Trophoblast cell (in vitro differentiated cells and primary cell): Measurements from ENCODE around the gene CADPS.

Experiments used
- DNase-seq, 2 donors: peaks; one replicate each; pipeline ENCODE4 v3.0.0-alpha.2; 2016
- H2AFZ ChIP-seq: 2 replicates; pipeline ENCODE4 v1.6.1; 2013; ENCODE audit warnings: low read length, moderate library complexity, mild to moderate bottlenecking; ENCODE audit not compliant: insufficient read depth, poor library complexity
- H2AK5ac ChIP-seq: 2 replicates; pipeline ENCODE4 v1.6.1; 2013; ENCODE audit warnings: mild to moderate bottlenecking, low read length
- H2BK120ac ChIP-seq: 2 replicates; pipeline ENCODE4 v1.6.1; 2013; ENCODE audit warnings: low read length, mild to moderate bottlenecking, moderate library complexity; ENCODE audit not compliant: insufficient read depth, poor library complexity
- H2BK12ac ChIP-seq: 2 replicates; pipeline ENCODE4 v1.6.1; 2013; ENCODE audit warnings: mild to moderate bottlenecking, low read length, moderate library complexity
- H2BK5ac ChIP-seq: 2 replicates; pipeline ENCODE4 v1.6.1; 2013; ENCODE audit warnings: low read length, low read depth, moderate library complexity, mild to moderate bottlenecking; ENCODE audit not compliant: poor library complexity
- H3K14ac ChIP-seq: 2 replicates; pipeline ENCODE4 v1.6.1; 2013; ENCODE audit warnings: mild to moderate bottlenecking, low read length
- H3K18ac ChIP-seq: 2 replicates; pipeline ENCODE4 v1.6.1; 2013; ENCODE audit warnings: mild to moderate bottlenecking, low read length
- H3K23ac ChIP-seq: 2 replicates; pipeline ENCODE4 v1.6.1; 2013; ENCODE audit warnings: low read length
- H3K27ac ChIP-seq: 2 replicates; pipeline ENCODE4 v1.5.1; 2013; ENCODE audit warnings: low read depth, mild to moderate bottlenecking, inconsistent platforms, low read length, moderate library complexity
- H3K27me3 ChIP-seq: 2 replicates; pipeline ENCODE4 v1.6.1; 2013; ENCODE audit warnings: inconsistent platforms, mild to moderate bottlenecking, low read length, moderate library complexity; ENCODE audit not compliant: insufficient read depth
- H3K36me3 ChIP-seq, 2 experiments: 1 replicate in 1 of 2; 2 replicates in 1 of 2; pipeline ENCODE4 v1.6.1; 2013; ENCODE audit warnings: low read length in 2 of 2, mild to moderate bottlenecking in 2 of 2, moderate library complexity in 1 of 2; ENCODE audit not compliant: insufficient read depth in 2 of 2, control insufficient read depth in 1 of 2
- H3K4ac ChIP-seq: 2 replicates; pipeline ENCODE4 v1.6.1; 2013; ENCODE audit warnings: low read depth, mild to moderate bottlenecking, low read length, moderate library complexity
- H3K4me1 ChIP-seq, 2 experiments: 1 replicate in 1 of 2; 2 replicates in 1 of 2; pipeline ENCODE4 v1.6.1; 2013; ENCODE audit warnings: low read length in 2 of 2, mild to moderate bottlenecking in 2 of 2, moderate library complexity in 1 of 2; ENCODE audit not compliant: insufficient read depth in 2 of 2, control insufficient read depth in 1 of 2
- H3K4me2 ChIP-seq: 2 replicates; pipeline ENCODE4 v1.6.1; 2013; ENCODE audit warnings: inconsistent platforms, mild to moderate bottlenecking, low read length, moderate library complexity
- H3K4me3 ChIP-seq: 2 replicates; pipeline ENCODE4 v1.5.1; 2013; ENCODE audit warnings: mild to moderate bottlenecking, low read depth, low read length, inconsistent platforms
- H3K79me1 ChIP-seq: one replicate; pipeline ENCODE4 v1.6.1; 2013; ENCODE audit warnings: low read length
- H3K79me2 ChIP-seq: 2 replicates; pipeline ENCODE4 v1.6.1; 2013; ENCODE audit warnings: low read length, mild to moderate bottlenecking; ENCODE audit not compliant: control insufficient read depth, insufficient read depth, poor library complexity
- H3K9ac ChIP-seq: 2 replicates; pipeline ENCODE4 v1.6.1; 2013; ENCODE audit warnings: mild to moderate bottlenecking, low read length
- H3K9me3 ChIP-seq: 2 replicates; pipeline ENCODE4 v1.6.1; 2013; ENCODE audit warnings: low read depth, mild to moderate bottlenecking, control low read depth, inconsistent platforms, low read length; ENCODE audit not compliant: insufficient read depth
- H4K12ac ChIP-seq: 2 replicates; pipeline ENCODE4 v1.6.1; 2013; ENCODE audit warnings: low read depth, mild to moderate bottlenecking, low read length, moderate library complexity
- H4K8ac ChIP-seq: 2 replicates; pipeline ENCODE4 v1.6.1; 2013; ENCODE audit warnings: low read depth, mild to moderate bottlenecking, low read length, moderate library complexity
- H4K91ac ChIP-seq: one replicate; pipeline ENCODE4 v1.6.1; 2013; ENCODE audit warnings: low read depth, mild to moderate bottlenecking, low read length, moderate library complexity
- WGBS: extraction: QIAGEN DNeasy Blood & Tissue Kit; methylation state at CpG from one replicate; pipeline ENCODE4 v1.1.7; 2013; ENCODE audit warnings: missing lambda C conversion rate; ENCODE audit not compliant: insufficient read length, insufficient coverage; ENCODE audit errors: extremely low coverage; 5-methylcytosine and 5-hydroxymethylcytosine counted together

The CADPS gene

DNA sequence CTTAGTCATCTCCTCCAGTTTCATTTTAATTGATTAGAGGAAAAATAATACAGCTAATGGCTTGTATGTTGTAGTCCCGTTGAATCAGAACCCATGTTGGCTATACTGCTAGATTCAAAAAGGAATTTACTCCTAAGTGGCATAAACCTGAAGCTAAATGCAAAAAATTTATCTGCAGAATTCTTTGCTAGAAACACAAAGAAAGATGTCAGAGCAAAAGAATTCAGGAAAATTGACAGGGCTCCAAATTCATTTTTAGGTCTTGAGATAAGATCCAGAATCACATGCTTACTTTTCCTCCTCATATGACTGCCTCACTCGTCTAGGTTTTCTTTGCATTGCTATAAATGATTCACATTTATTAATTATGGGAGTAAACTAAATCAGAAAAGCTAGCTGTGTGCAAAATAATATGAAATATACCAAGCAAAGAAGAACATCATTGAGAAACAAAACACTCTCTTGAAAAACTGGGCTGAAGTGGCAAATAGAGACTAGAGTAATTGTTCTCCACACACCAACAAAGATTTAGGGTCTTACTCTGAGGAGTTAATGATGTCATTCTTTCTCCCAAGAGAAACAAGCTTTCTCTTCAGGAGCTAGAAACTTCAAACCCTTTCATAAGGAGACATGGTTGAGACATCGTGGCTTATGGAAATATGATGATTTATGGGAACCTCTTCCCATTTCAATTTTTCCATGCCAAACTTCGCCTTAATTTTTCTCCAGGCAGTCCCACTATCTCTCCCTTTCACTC, 407.1 kb downstream of the CADPS start:
- Histone ChIP-seq H3K27ac (no peak overlapping the region), H2BK120ac (no peak overlapping the region), H3K9ac (no peak overlapping the region), H2AFZ (no peak overlapping the region), H3K79me2 (no peaks in the 10 kb centered on the region), H3K4me2 (no peak overlapping the region), H3K27me3 (no peaks in the 10 kb centered on the region), H4K91ac (no peak overlapping the region), H2BK12ac (no peak overlapping the region), H3K4me1 (no peaks in the 10 kb centered on the region), H2BK5ac (no peak overlapping the region), H3K14ac (no peak overlapping the region), H3K4ac (no peak overlapping the region), H3K79me1 (no peaks in the 10 kb centered on the region), H4K12ac (no peak overlapping the region), H3K36me3 (no peaks in the 10 kb centered on the region), H2AK5ac (no peak overlapping the region), H3K18ac (no peak overlapping the region), H3K4me3 (no peak overlapping the region), H3K23ac (no peak overlapping the region), H4K8ac (no peak overlapping the region), H3K9me3 (no peaks in the 10 kb centered on the region)
- peak in 1 of 2 donors; percentile 9 for DNase-seq
- WGBS = no CpG with 5 or more reads among the region's 4 CpGs

DNA sequence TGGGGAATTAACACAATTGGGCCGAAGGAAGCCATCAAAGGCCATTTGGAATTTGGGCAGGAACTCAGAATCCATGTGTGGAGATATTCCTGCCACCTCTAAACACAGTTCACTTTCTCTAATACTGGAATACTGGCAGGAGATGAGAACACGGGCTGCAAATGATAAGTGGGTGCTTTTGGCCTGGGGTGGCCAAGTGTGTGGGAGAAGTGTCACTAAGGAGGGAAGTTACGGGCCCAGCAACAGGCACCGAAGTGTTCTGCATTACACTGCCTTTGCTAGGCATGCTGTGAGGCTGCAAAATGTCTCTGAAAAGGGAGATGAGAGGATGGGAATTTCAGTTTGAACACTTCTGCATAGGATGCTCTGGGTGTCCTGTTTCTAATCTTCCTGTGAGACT, 412.4 kb downstream of the CADPS start:
- Histone ChIP-seq H2BK12ac (no peak overlapping the region), H4K91ac (no peak overlapping the region), H3K23ac (no peak overlapping the region), H2AFZ (no peak overlapping the region), H3K79me1 (no peaks in the 10 kb centered on the region), H3K4ac (no peak overlapping the region), H3K18ac (no peak overlapping the region), H2AK5ac (no peak overlapping the region), H3K27ac (no peak overlapping the region), H3K9me3 (no peaks in the 10 kb centered on the region), H2BK5ac (no peak overlapping the region), H3K27me3 (no peaks in the 10 kb centered on the region), H3K14ac (no peak overlapping the region), H4K12ac (no peak overlapping the region), H3K79me2 (no peaks in the 10 kb centered on the region), H3K36me3 (no peaks in the 10 kb centered on the region), H3K4me2 (no peak overlapping the region), H3K4me1 (no peaks in the 10 kb centered on the region), H3K9ac (no peak overlapping the region), H4K8ac (no peak overlapping the region), H2BK120ac (no peak overlapping the region), H3K4me3 (no peak overlapping the region)
- no CpG with 5 or more reads among the region's 4 CpGs for WGBS
- DNase-seq = no peak

DNA sequence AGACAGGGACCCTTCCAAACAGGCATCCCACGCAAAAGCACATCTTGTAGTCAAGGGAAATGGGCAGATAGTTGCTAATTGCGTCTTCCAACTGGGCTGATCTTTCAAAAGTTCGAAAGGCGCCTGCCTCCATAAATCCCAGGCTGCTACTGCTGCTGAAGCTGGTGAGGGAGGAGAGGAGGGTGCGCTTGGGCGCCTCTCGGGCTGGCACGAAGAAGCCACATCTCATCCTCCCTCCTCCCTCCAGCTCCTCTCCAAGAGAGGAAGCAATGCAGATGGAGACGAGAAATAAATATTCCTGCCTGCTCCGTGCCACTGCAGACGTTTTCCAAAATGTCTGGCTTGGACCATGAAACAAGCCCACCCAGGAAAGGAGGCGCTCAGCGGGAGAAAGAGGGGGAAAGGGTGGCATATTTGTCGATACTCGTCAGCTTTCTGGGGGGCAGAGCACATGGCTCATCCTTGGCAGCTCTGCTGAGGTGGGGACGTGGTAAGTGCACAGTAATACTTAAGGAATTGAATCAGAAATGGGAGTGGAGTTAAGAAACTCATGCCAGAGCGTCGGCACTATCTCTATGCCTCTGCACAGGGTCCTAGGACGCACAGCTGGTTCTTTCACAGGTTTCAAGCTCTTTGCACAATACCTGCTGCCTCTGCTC, 413.0 kb downstream of the CADPS start:
- WGBS = no CpG with 5 or more reads among the region's 19 CpGs
- H2AK5ac ChIP-seq = no peak overlapping the region
- no peaks in the 10 kb centered on the region for H3K27me3 ChIP-seq
- H3K23ac ChIP-seq = no peak overlapping the region
- H3K9me3 ChIP-seq = no peaks in the 10 kb centered on the region
- no peak overlapping the region for H3K9ac ChIP-seq
- H3K4me3 ChIP-seq = no peak overlapping the region
- no peak overlapping the region for H3K4me2 ChIP-seq
- no peak overlapping the region for H2AFZ ChIP-seq
- H2BK120ac ChIP-seq = no peak overlapping the region
- H3K36me3 ChIP-seq = no peaks in the 10 kb centered on the region
- no peak overlapping the region for H3K27ac ChIP-seq
- H3K4ac ChIP-seq = no peak overlapping the region
- no peaks in the 10 kb centered on the region for H3K79me2 ChIP-seq
- no peak overlapping the region for H4K12ac ChIP-seq
- H3K18ac ChIP-seq = no peak overlapping the region
- H4K8ac ChIP-seq = no peak overlapping the region
- H3K4me1 ChIP-seq = no peaks in the 10 kb centered on the region
- H3K14ac ChIP-seq = no peak overlapping the region
- H3K79me1 ChIP-seq = no peaks in the 10 kb centered on the region
- no peak overlapping the region for H2BK5ac ChIP-seq
- no peak overlapping the region for H4K91ac ChIP-seq
- no peak overlapping the region for H2BK12ac ChIP-seq
- no peak for DNase-seq

DNA sequence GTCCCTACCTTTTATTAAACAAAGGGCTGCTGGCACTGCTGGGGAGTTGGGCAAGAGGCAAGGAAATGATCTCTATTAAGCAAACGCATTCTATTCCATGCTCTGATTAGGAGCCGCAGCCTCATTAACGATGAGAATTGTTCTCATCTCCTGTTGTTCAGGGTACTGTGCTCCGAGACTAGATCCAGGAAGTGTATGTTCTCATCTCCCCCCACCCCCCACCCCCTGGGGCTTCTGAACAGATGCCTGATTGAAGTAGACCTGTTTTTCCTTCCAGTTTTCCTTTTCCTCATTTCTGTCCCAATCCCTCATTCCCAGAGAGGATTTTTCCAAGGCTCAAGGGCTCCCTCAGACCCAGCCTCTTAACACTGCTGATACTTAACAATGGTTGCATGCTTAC, 420.3 kb downstream of the CADPS start:
- Histone ChIP-seq H2BK120ac (no peak overlapping the region), H3K9ac (no peak overlapping the region), H3K4me2 (no peak overlapping the region), H3K36me3 (no peaks in the 10 kb centered on the region), H2AFZ (no peak overlapping the region), H3K14ac (no peak overlapping the region), H3K23ac (no peak overlapping the region), H3K27ac (no peak overlapping the region), H3K27me3 (no peaks in the 10 kb centered on the region), H2AK5ac (no peak overlapping the region), H3K79me1 (no peaks in the 10 kb centered on the region), H3K79me2 (no peaks in the 10 kb centered on the region), H4K91ac (no peak overlapping the region), H2BK12ac (no peak overlapping the region), H3K4ac (no peak overlapping the region), H3K4me1 (no peaks in the 10 kb centered on the region), H4K12ac (no peak overlapping the region), H4K8ac (no peak overlapping the region), H3K9me3 (no peaks in the 10 kb centered on the region), H2BK5ac (no peak overlapping the region), H3K4me3 (no peak overlapping the region), H3K18ac (no peak overlapping the region)
- no CpG with 5 or more reads among the region's 4 CpGs for WGBS
- no peak for DNase-seq
